CD4-positive, alpha-beta T cell treated with Interleukin-15 for 1 hour (primary cell): Measurements from ENCODE around the gene DPCD.
A peak's percentile ranks its signal among the peaks of the same experiment; 100 is the strongest.

Experiments
- DNase-seq: peaks from one replicate; pipeline ENCODE4 v3.0.0-alpha.2; 2020

Gene DPCD

GRCh38 chr10:101567165-101568006, 20.7 kb upstream of the DPCD start:
- peak; percentile 11 for DNase-seq

DNA sequence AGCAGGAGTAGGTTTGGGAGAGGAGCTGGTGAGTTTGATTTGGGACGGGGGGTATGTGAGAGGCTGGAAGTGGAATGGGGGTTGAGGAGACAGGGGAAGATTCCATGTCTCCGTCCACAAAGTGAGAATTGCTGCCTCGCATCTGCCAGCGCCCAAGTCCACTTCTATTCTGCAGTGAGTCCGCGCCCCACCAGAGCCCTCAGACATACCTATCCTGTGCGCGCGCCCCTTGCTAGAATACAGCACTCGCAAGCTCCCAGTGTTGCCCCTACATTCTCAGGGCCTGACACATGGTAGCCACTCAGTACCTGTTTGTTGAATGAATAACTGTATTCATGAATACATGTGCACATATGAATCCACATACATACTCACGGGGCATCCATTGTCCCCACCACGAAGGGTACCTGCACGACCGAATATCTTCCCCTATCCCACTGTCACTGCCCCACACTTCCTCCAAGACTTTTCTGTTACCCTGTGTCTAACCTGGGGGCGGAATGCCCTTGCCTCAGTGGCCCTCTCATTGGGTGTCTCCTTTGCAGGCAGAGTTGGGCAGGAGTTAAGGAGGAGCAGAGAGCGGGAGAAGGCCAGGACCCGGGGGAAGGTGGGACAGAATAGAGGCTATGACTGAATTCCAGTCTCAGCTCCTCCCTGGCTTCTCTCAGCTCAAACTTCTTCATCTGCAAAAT, 19.9 kb upstream of the DPCD start:
- no peak for DNase-seq

DNA sequence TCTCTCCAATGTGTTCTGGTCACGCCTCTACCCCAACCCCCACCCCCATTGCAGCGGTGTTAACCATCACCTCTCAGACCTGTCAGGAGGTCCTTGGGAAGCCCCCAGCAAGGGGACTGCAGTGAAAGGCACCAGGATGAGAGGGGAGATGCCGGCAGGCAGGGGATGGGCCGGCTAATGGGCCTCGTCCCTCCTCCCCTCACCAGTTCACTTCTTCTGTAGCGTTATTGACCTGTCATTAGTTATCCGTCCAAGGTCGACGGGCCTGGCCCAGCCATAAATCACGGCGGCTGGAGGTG, 18.8 kb upstream of the DPCD start:
- DNase-seq: no peak

DNA sequence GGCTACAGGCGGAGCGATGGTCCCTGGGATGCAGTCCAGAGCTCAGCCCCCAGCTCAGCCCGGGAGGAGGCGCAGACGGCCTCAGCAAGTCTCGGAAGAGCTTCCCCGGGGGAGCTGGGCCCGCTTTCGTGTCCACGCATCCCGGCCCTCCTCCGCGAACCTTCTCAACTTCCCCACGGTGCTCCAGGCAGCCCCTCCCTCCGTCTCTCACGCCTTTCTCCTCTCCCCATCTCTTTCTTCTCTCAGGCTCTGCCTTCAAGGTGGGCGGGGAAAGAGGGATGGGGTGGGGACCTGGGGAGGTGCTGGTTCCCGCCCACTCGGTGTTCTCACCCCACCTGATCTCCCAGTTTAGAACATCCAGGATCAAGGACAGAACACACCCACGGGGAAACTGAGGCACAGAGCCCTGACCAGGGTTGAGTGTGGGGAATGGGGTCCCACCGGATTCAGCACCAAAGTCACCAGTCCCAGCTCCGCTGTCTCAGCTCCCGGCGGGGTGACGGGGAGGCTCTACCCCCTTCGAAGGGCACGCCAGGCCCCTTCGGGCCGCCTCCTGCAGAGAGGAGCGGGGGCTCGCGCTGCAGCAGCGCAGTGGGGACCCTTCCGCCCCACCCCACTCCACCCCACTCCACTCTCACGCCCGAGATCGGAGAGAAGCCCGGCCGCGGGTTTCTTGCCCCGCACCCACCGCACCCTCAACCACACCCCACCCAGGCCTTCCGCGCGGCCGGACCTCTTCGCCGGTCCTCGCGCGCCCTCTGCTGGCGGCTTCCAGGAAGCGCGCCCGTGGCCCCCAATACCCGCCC, 18.3 kb upstream of the DPCD start:
- peak; percentile 78 for DNase-seq

GRCh38 chr10:101570428-101571270, 17.5 kb upstream of the DPCD start:
- DNase-seq: no peak

DNA sequence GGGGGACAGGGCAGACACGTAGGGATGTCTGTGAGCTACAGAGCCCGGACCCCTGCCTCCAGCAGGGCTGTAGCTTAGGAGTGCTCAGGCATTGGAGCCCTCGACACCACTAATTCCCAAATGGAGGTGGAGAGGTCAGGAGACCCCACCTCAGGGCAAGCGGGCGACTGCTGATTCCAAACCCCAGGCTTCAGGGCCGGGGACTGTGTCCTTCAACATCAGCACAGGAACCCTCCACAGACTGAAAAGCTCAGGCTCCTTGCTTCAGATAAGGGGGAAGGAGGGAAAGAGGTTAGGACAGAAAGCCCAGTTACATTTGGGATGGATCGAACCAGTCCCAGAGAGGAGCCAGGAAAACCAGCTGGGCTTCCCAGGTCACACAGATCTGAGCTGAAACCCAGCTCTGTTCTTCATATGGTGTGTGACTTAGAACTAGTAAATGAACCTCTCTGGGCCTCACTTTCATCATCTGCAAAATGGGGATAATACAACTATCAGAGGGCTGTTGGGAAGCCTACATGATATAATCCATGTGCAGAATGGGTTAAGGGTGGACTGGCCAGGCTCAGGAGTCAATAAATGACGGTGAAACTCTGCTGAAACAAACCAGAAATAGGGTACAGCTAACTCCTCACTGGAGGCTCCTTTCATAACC, 16.7 kb upstream of the DPCD start:
- no peak for DNase-seq

DNA sequence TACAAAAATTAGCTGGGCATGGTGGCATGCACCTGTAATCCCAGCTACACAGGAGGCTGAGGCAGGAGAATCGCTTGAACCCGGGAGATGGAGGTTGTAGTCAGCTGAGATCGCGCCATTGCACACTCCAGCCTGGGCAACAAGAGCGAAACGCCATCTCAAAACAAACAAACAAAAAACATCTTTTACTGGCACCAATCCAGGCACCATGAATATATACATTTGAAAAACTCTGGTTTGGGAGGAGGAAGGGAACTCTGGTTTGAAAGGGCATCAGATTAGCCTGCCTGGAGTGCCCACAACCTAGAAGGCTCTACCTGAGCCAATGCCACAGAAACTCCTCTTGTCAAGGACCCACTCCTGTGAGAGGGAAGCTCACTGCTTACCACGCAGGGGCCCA, 16.0 kb upstream of the DPCD start:
- DNase-seq: no peak

- no peak for DNase-seq
Measured at GRCh38 chr10:101572785-101573184, 15.3 kb upstream of the DPCD start.

GRCh38 chr10:101573885-101574753, 14.0 kb upstream of the DPCD start:
- no peak for DNase-seq

GRCh38 chr10:101575091-101575490, 13.0 kb upstream of the DPCD start:
- no peak for DNase-seq

DNA sequence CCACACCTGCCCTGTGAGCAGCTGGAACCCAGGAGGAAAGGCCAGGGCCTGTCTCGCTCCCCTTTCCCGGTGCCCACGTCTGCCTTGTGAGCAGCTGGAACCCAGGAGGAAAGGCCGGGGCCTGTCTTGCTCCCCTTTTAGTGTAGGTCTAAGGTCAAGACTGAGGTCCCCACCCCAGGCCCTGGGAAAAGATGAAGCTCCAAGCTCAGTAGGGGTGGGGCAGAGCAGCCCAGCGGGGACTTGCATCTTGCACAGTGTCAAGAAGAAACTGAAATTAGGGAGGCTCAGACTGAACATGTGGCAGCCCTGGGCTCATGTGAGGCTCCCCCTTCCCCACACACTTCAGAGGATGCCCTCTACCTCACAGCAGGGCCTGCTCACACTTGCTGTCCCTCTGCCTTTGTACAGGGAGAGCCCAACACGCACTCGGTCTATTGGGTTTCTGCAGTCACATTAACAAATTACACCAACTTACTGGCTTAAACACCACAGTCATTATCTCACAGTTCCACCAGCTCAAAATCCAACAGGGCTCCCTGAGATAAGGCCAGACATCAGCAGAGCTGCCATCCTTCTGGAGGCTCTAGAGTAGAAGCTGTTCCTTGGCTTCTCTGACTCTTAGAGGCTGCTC, 12.4 kb upstream of the DPCD start:
- no peak for DNase-seq

DNA sequence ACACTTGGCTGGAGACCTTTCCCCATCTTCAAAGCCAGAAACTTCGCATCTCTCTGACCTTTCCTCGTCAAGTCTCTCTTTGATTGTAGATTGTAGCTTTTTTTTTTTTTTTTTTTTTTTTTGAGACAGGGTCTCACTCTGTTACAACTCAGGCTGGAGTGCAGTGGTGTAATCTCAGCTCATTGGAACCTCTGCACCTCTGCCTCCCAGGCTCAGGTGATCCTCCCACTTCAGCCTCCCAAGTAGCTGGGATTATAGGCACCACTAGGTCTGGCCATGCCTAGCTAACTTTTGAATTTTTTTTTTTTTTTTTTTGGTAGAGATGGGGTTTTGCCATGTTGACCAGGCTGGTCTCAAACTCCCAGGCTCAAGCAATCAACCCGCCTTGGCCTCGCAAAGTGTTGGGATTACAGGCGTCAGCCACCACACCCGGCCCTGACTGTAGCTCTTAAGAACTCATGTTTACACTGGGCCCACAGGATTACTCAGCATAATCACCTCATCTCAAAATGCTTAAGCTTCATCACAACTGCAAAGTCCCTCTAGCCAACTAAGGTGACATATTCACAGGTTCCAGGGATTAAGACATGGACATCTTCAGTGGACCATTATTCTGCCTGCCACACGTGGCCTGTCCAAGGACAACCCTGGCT, 11.8 kb upstream of the DPCD start:
- DNase-seq: no peak

DNA sequence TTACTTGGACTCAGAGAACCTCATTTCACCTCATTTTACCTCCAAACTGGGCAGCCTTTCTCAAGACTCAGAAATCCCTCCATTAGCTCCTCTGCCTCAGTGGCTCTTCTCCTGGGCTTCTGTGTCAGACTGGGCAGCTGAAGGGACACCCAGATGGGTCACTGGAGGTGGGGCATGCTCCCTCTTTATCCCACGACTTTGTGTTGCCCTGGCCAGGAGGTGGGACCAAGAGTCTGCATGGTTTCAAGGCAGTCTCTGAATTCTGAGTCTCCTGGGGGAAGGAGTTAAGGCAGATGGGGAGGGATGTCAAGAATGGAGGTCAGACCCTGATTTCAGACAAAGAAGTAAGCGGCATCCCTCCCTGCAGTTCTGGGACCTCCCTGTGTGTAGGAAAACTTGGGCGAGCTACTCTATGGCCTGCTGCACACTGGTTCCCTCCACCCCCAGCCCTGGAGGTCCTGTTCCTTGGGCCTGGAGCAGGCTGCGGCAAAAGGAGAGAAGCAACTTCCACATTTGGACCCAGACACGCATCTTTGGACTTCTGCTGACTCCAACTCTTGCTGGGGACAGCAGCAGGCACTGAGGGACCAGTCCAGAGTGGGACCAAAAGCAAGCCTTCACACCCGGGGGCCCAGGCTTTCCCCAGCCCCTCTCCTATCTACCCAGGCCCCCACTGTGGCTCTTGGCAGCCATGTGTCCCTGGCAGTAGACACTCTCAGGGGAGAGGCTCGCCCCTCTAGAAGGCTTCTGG, 10.8 kb upstream of the DPCD start:
- no peak for DNase-seq

GRCh38 chr10:101578192-101578591, 9.9 kb upstream of the DPCD start:
- DNase-seq: no peak

- no peak for DNase-seq
Measured at GRCh38 chr10:101578803-101579515, 9.2 kb upstream of the DPCD start.

DNA sequence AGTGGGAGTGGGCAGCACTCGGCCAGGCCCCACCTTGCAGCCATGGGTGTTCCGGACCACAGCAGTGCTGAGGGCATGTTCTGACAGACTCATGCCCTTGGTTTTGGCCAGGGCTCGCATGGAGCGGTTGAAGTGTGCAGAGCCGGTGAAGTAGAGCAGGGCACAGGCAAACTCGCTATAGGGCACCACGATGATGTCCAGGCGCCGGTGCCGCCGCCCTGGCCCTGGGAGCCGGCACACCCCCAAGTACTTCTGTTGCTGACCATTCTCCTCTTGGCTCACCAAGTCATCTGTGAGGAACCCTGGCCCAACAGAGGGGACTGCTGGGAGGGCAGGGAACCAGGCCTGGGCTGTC, 8.6 kb upstream of the DPCD start:
- no peak for DNase-seq

GRCh38 chr10:101580486-101581399, 7.4 kb upstream of the DPCD start:
- DNase-seq: no peak

DNA sequence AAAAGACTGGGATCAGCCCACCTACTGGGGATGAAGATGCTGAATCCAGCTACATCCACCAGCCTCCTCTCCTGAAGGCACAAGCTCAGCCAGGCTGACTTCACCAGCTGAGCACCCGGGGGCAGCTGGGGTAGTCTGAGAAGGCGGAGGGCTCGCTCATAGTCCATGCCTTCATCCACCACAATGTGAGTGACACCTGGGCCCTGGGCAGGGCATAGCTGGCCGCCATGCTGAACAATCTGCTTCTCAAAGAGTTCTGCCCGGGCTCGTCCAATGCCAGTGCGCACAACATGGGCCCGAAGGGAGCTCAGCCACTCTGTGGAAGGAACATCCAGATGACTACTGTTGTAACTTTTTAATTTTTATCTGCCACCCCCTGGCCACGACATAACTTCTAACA, 2.3 kb upstream of the DPCD start:
- no peak for DNase-seq
